LNCaP clone FGC (cell line): ENCODE results near the gene SHCBP1L.

Source experiments
- DNase-seq: peaks from one replicate; pipeline ENCODE4 v3.0.0-alpha.2; 2011; ENCODE audit warnings: low read depth
- H3K4me3 ChIP-seq: 2 replicates; pipeline ENCODE4 v1.5.1; 2011; ENCODE audit warnings: mild to moderate bottlenecking, low read depth, low read length, control low read depth
- TF ChIP-seq, protein P1 (sequence below): IDR thresholded peaks from 2 replicates; pipeline ENCODE4 v1.5.1; 2012; ENCODE audit warnings: mild to moderate bottlenecking; ENCODE audit not compliant: control insufficient read depth, insufficient read depth; ENCODE audit errors: extremely low read depth

Gene SHCBP1L

DNA sequence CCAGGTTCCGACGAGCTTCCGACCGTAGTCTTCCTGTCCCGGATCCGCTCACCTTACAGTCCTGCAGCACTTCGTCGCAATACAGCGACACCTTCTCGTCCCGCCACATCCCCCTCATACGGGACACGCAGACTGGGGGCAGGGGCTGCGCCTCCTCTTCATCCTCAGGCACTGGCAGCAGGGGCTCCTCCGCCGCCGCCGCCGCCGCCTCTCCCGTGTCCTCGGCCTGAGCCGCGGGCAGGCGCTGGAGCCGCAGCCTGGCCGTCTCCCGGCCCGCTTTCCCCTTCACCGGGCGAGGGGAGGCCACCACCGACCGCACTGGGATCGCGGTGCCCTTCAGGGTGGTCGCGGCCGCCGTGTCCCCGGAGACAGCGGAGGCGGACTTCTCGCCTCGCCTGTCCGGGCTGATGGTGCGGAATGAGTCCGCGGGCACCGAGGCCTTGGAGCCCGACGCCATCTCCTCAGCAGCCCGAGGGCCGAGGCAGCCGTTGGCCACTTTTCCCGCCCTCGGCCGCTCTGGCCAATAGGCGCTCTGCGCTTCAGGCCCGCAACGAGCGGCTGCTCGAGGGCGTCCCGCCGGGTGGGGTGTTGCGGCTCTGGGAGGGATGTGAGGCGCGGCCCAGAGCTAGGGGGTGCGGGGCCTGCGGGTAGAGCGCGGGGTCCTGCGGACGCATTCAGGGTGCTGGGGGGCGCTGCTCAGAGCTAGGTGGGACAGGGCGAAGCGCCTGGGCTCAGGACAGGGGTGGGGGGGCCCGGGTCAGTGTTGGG is at the start of gene SHCBP1L:
SHCBP1L (minus strand) TSS at position 490 of the 768 bp plus-strand sequence; CDS start at position 457, 33 bp downstream.
- H3K4me3 ChIP-seq, result no peak within 1 kb of the TSS
- TF ChIP-seq, protein P1, sequence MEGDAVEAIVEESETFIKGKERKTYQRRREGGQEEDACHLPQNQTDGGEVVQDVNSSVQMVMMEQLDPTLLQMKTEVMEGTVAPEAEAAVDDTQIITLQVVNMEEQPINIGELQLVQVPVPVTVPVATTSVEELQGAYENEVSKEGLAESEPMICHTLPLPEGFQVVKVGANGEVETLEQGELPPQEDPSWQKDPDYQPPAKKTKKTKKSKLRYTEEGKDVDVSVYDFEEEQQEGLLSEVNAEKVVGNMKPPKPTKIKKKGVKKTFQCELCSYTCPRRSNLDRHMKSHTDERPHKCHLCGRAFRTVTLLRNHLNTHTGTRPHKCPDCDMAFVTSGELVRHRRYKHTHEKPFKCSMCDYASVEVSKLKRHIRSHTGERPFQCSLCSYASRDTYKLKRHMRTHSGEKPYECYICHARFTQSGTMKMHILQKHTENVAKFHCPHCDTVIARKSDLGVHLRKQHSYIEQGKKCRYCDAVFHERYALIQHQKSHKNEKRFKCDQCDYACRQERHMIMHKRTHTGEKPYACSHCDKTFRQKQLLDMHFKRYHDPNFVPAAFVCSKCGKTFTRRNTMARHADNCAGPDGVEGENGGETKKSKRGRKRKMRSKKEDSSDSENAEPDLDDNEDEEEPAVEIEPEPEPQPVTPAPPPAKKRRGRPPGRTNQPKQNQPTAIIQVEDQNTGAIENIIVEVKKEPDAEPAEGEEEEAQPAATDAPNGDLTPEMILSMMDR, result no peak
- DNase-seq, result no peak

DNA sequence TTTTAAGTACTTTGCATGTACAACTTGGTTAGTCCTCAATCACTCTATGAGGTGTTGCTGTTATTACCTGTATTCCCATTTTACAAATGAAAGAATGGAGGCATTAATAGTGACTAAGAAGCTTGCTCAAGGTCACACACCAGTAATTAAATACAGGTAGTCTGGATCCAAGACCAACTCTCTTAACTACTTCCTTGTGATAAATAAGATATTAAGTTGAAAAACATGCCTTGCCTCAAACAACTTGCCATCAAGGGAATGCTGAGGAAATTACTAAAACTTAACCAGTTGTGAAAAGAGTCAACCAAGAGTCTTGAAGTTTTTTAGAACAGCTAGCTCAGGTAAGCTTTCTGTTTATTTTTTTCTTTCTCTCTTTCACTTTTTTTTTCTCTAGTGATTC is 49.3 kb upstream of the SHCBP1L start:
- DNase-seq, result no peak
- TF ChIP-seq, protein P1, result no peak
- no peak overlapping the region for H3K4me3 ChIP-seq

DNA sequence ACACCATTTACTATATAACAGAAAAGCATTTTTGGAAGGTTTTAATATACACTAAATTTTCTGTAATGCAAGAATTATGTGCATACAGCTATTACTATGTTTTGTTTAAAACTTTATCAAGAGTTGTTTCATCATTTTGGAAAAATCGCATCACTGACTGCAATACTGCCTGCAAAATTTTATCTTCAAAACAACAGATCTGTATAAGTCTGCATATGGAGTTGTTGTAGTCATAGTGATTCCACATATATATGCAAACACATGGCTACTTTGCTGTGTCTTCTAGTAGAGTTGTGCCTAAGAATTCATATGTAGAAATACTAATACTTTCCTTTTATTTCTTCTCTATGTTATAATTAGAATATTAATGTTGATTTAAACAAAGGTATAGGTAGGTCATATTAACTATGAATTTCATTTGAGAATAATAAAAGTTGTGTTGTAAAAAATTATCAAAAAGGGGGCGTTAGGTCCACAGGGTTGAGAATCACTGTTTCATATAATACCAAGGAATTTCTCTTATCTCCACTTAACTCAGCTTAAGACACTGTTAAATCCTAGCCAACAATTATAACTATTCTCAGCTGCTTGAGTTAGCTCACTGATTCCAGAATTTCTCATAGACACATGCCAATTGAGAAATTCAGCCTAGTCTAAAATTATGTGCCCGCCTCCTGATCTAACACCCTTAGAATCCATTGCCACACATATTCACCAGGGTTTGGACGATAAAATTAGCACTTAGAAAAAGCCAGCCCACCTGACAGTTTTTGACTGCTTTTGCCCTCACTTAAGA is 47.4 kb upstream of the SHCBP1L start:
- TF ChIP-seq, protein P1, result no peak
- no peak overlapping the region for H3K4me3 ChIP-seq
- no peak for DNase-seq

DNA sequence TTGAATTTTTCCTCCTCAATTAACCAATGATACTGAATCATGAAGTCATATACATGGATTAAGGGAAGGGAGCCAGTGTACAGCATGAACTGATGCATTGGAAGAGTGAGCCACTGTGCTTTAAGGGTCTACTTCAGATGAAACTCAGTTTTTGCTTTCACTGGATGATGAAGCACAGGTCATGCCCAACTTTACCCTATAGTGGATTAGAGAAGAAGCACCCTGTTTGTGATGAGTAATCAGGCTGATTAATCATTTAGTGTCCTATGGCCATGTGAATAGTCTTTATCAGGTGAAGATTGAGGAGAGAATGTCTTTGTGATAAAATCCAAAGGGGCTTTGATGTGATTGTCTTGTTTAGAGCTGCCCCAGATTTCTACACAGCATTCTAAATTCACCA is 45.5 kb upstream of the SHCBP1L start:
- DNase-seq, result no peak

DNA sequence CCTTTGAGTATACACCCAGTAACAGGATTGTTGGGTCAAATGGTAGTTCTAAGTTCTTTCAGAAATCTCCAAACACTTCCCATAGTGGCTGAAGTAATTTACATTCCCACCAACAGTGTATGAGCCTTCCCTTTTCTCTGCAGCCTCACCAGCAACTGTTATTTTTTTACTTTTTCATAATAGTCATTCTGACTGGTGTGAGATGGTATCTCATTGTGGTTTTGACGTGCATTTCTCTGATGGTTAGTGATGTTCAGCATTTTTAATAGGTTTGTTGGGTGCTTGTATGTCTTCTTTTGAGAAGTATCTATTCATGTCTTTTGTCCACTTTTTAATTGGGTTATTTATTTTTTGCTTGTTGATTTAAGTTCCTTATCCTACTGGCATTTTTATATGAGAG is 43.9 kb upstream of the SHCBP1L start:
- DNase-seq, result no peak
- TF ChIP-seq, protein P1, result no peak
- H3K4me3 ChIP-seq, result no peak overlapping the region

More for the DNA sequence above, 45.5 kb upstream of the SHCBP1L start:
- TF ChIP-seq, protein P1, result no peak
- H3K4me3 ChIP-seq, result no peak overlapping the region

DNA sequence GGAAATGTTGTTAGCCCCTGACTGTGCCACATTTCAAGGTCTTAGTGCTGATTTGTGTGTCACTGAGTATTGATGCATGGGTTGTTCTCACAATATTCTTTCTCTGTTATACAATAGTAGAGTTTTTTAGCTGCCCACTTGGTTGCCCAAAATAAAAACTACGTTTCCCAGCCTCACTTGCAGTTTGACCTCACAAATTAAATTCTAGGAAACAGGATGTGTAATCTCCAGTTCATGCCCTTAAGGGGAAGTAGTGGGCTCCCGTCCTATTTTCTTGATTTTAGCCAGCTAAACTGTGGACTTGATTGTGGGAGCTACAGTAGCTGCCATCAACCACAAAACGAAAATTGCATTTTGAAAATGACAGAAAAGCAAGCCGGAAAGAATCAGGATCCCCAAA is 42.9 kb upstream of the SHCBP1L start:
- TF ChIP-seq, protein P1, result no peak
- no peak for DNase-seq

More for the DNA sequence above, 42.9 kb upstream of the SHCBP1L start:
- H3K4me3 ChIP-seq, result no peak overlapping the region
